ENCODE measurements around the gene PRKAA1. TPM values are rescaled to one million over a fixed set of nuclear protein-coding genes. Genes with fewer than 3 reads are reported as not detected.

Gene PRKAA1
- total RNA-seq, 1 donor from 2014 or later: 39.2 TPM

- Mint-ChIP-seq H3K36me3 (ENCODE audit: low read depth) (peaks cover 7% of the 10 kb centered on the region), H3K4me1 (peaks cover 5% of the 10 kb centered on the region), H3K27me3 (ENCODE audit: low read depth) (no peaks in the 10 kb centered on the region), H3K4me3 (no peak overlapping the region), H3K9me3 (no peaks in the 10 kb centered on the region), H3K27ac (ENCODE audit: unreplicated experiment) (no peak overlapping the region)
- TF ChIP-seq, protein P1, sequence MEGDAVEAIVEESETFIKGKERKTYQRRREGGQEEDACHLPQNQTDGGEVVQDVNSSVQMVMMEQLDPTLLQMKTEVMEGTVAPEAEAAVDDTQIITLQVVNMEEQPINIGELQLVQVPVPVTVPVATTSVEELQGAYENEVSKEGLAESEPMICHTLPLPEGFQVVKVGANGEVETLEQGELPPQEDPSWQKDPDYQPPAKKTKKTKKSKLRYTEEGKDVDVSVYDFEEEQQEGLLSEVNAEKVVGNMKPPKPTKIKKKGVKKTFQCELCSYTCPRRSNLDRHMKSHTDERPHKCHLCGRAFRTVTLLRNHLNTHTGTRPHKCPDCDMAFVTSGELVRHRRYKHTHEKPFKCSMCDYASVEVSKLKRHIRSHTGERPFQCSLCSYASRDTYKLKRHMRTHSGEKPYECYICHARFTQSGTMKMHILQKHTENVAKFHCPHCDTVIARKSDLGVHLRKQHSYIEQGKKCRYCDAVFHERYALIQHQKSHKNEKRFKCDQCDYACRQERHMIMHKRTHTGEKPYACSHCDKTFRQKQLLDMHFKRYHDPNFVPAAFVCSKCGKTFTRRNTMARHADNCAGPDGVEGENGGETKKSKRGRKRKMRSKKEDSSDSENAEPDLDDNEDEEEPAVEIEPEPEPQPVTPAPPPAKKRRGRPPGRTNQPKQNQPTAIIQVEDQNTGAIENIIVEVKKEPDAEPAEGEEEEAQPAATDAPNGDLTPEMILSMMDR (conservative IDR thresholded peaks at IDR 0.05): no peak
- no peak for DNase-seq (ENCODE audit: low read depth, low spot score)
Observed at GRCh38 chr5:40780199-40780598, 18.0 kb downstream of the PRKAA1 start.

DNA sequence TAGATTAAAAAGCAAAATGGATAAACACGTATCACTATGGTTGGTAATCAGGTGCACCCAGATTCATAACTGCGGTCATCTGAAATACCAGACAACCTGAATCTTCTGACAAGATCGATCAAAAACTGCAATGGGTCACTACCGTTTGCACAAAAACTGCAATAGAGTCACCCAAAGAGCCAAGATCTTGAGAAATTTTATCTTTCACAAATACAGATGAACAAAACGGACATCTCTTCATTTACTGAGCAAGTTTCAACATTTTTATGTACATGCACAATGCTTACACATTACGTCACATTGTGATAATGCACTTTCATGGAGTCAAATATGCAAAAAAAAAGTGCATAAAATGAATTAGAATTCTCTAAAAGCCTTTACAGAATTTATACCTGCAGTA, 18.6 kb downstream of the PRKAA1 start:
- TF ChIP-seq, protein P1 (conservative IDR thresholded peaks at IDR 0.05): no peak
- Mint-ChIP-seq H3K36me3 (ENCODE audit: low read depth) (peaks cover 7% of the 10 kb centered on the region), H3K27me3 (ENCODE audit: low read depth) (no peaks in the 10 kb centered on the region), H3K27ac (ENCODE audit: unreplicated experiment) (no peak overlapping the region), H3K4me3 (no peak overlapping the region), H3K4me1 (peaks cover 5% of the 10 kb centered on the region), H3K9me3 (no peaks in the 10 kb centered on the region)
- no peak for DNase-seq (ENCODE audit: low read depth, low spot score)

GRCh38 chr5:40778133-40778532, 20.0 kb downstream of the PRKAA1 start:
- TF ChIP-seq, protein P1 (conservative IDR thresholded peaks at IDR 0.05): no peak

GRCh38 chr5:40776658-40776977, 21.6 kb downstream of the PRKAA1 start:
- no peaks in the 10 kb centered on the region for H3K4me1 Mint-ChIP-seq
- H3K4me3 Mint-ChIP-seq: no peak overlapping the region
- DNase-seq (ENCODE audit: low read depth, low spot score): no peak
- no peaks in the 10 kb centered on the region for H3K27me3 Mint-ChIP-seq (ENCODE audit: low read depth)
- H3K9me3 Mint-ChIP-seq: no peaks in the 10 kb centered on the region
- peaks cover 7% of the 10 kb centered on the region for H3K36me3 Mint-ChIP-seq (ENCODE audit: low read depth)
- H3K27ac Mint-ChIP-seq (ENCODE audit: unreplicated experiment): no peak overlapping the region
- TF ChIP-seq, protein P1 (conservative IDR thresholded peaks at IDR 0.05): no peak

More at GRCh38 chr5:40778133-40778532, 20.0 kb downstream of the PRKAA1 start:
- Mint-ChIP-seq H3K27me3 (ENCODE audit: low read depth) (no peaks in the 10 kb centered on the region), H3K27ac (ENCODE audit: unreplicated experiment) (no peak overlapping the region), H3K9me3 (no peaks in the 10 kb centered on the region), H3K4me1 (no peaks in the 10 kb centered on the region), H3K36me3 (ENCODE audit: low read depth) (peaks cover 7% of the 10 kb centered on the region), H3K4me3 (no peak overlapping the region)
- DNase-seq (ENCODE audit: low read depth, low spot score): no peak

GRCh38 chr5:40775846-40776657, 22.1 kb downstream of the PRKAA1 start:
- Mint-ChIP-seq H3K27ac (ENCODE audit: unreplicated experiment) (no peak overlapping the region), H3K36me3 (ENCODE audit: low read depth) (peaks cover 7% of the 10 kb centered on the region), H3K4me1 (no peaks in the 10 kb centered on the region), H3K27me3 (ENCODE audit: low read depth) (no peaks in the 10 kb centered on the region), H3K4me3 (no peak overlapping the region), H3K9me3 (no peaks in the 10 kb centered on the region)
- TF ChIP-seq, protein P1 (conservative IDR thresholded peaks at IDR 0.05): no peak
- no peak for DNase-seq (ENCODE audit: low read depth, low spot score)

All from neural crest cell (in vitro differentiated cells).